K562 (cell line): ENCODE data around the gene CHCHD1.

Source experiments
- ATF2 ChIP-seq: sonication (generic); formaldehyde crosslinking; IDR thresholded peaks from 2 replicates; pipeline ENCODE4 v1.8.1; 2022; ENCODE audit warnings: missing genetic modification reagents
- CEBPB ChIP-seq: fragments of 450-650 bp; IDR thresholded peaks from 2 replicates; pipeline ENCODE4 v1.6.1; 2016; ENCODE audit warnings: missing genetic modification characterization, missing compliant biosample characterization
- CTCF ChIP-seq, 3 experiments: IDR thresholded peaks in 2 of 3; conservative IDR thresholded peaks in 1 of 3; 2 replicates each; pipeline ENCODE4 v1.5.1; 2011 to 2012; ENCODE audit warnings: low read length in 3 of 3, mild to moderate bottlenecking in 3 of 3, control low read depth in 2 of 3, improper control_type of control experiment in 1 of 3, inconsistent platforms in 1 of 3, low read depth in 1 of 3, mixed read lengths in 1 of 3, moderate library complexity in 1 of 3; ENCODE audit not compliant: insufficient read depth in 2 of 3
- HDAC8 ChIP-seq: fragments of 450-650 bp; IDR thresholded peaks from 2 replicates; pipeline ENCODE4 v1.6.1; 2016; ENCODE audit warnings: mild to moderate bottlenecking, missing genetic modification characterization, moderate library complexity, missing compliant biosample characterization
- NFRKB ChIP-seq: fragments of 450-650 bp; IDR thresholded peaks from 2 replicates; pipeline ENCODE4 v1.6.1; 2016; ENCODE audit warnings: low read depth
- NONO ChIP-seq, 2 experiments: fragments of 200-400 bp in 1 of 2; fragments of 450-650 bp in 1 of 2; formaldehyde crosslinking in 1 of 2; IDR thresholded peaks; 2 replicates each; pipeline ENCODE4 v1.6.1; 2017; ENCODE audit warnings: low read depth in 2 of 2, mild to moderate bottlenecking in 2 of 2, moderate library complexity in 2 of 2, low read length in 1 of 2
- PCBP1 ChIP-seq: fragments of 200-400 bp; formaldehyde crosslinking; IDR thresholded peaks from 2 replicates; pipeline ENCODE4 v1.6.1; 2018; ENCODE audit warnings: mild to moderate bottlenecking, low read depth, low read length; ENCODE audit not compliant: poor library complexity, severe bottlenecking
- PHF8 ChIP-seq: fragments of 200-600 bp; sonication (generic); IDR thresholded peaks from 2 replicates; pipeline ENCODE4 v1.6.1; 2012; ENCODE audit warnings: mixed run types, mild to moderate bottlenecking, inconsistent platforms, low read length, moderate library complexity, borderline replicate concordance
- RCOR1 ChIP-seq, 2 experiments: IDR thresholded peaks; 2 replicates each; pipeline ENCODE4 v1.6.1; 2012; ENCODE audit warnings: low read depth in 2 of 2, low read length in 2 of 2, borderline replicate concordance in 1 of 2, improper control_type of control experiment in 1 of 2
- REST ChIP-seq, 2 experiments: fragments of 450-650 bp; formaldehyde crosslinking in 1 of 2; IDR thresholded peaks; 2 replicates each; pipeline versions ENCODE4 v1.4.0 to v1.6.1; 2014 to 2020; ENCODE audit warnings: mild to moderate bottlenecking in 2 of 2, borderline replicate concordance in 1 of 2, low read depth in 1 of 2
- STAG1 ChIP-seq: sonication (generic); formaldehyde crosslinking; IDR thresholded peaks from 2 replicates; pipeline ENCODE4 v1.5.0; 2020; ENCODE audit warnings: missing genetic modification reagents, borderline replicate concordance
- ZNF23 ChIP-seq: fragments of 250-450 bp; sonication (Bioruptor Pico); IDR thresholded peaks from 2 replicates; pipeline ENCODE4 v1.4.0; 2020; ENCODE audit warnings: mild to moderate bottlenecking

GRCh38 chr10:73763343-73763742 is 18.5 kb upstream of the CHCHD1 start:
- TF ChIP-seq REST (IDR thresholded peaks at IDR 0.05; ENCODE audit: borderline replicate concordance), result no peak
- TF ChIP-seq REST (CRISPR knock-in tag; IDR thresholded peaks at IDR 0.05; ENCODE audit: low read depth), result no peak
- no peak for TF ChIP-seq ATF2 (CRISPR knock-in tag)
- no peak for TF ChIP-seq CTCF (IDR thresholded peaks at IDR 0.05 in 2 of 3, conservative IDR thresholded peaks at IDR 0.05 in 1 of 3; ENCODE audit: insufficient read depth in 2 of 3, low read depth in 1 of 3, low read length in 3 of 3)
- TF ChIP-seq PHF8, result no peak
- TF ChIP-seq NFRKB, result no peak
- no peak for TF ChIP-seq HDAC8
- TF ChIP-seq PCBP1, result no peak
- TF ChIP-seq ZNF23, result no peak
- TF ChIP-seq CEBPB (tag), result no peak
- TF ChIP-seq STAG1 (CRISPR knock-in tag), result no peak
- no peak for TF ChIP-seq RCOR1 (IDR thresholded peaks at IDR 0.05; ENCODE audit: borderline replicate concordance in 1 of 2, low read depth in 2 of 2, low read length in 2 of 2)
- no peak for TF ChIP-seq NONO (IDR thresholded peaks at IDR 0.05; ENCODE audit: low read depth in 2 of 2, low read length in 1 of 2)
